Ectodermal cell (in vitro differentiated cells): ENCODE measurements around the gene SPRN.
"Not testable (repeated sequence)": the region's sequence is repeated elsewhere in the genome, so short reads cannot be mapped to it uniquely, and the experiment has no call there.

Experiments
- H3K27ac ChIP-seq: 2 replicates; pipeline ENCODE4 v1.7.0; 2013; ENCODE audit warnings: mild to moderate bottlenecking, low read depth, low read length; ENCODE audit not compliant: insufficient read depth, poor library complexity, severe bottlenecking
- H3K27me3 ChIP-seq: 2 replicates; pipeline ENCODE4 v1.7.0; 2013; ENCODE audit warnings: mild to moderate bottlenecking, low read length; ENCODE audit not compliant: insufficient read depth, control insufficient read depth, poor library complexity, severe bottlenecking
- H3K36me3 ChIP-seq: one replicate; pipeline ENCODE4 v1.7.0; 2013; ENCODE audit warnings: low read length; ENCODE audit not compliant: control insufficient read depth, insufficient read depth
- H3K4me1 ChIP-seq: one replicate; pipeline ENCODE4 v1.7.0; 2013; ENCODE audit warnings: low read length; ENCODE audit not compliant: control insufficient read depth, insufficient read depth
- H3K4me3 ChIP-seq: 2 replicates; pipeline ENCODE4 v1.7.0; 2013; ENCODE audit warnings: low read depth, low read length, control low read depth; ENCODE audit not compliant: insufficient read depth
- H3K9me3 ChIP-seq: 2 replicates; pipeline ENCODE4 v1.7.0; 2013; ENCODE audit warnings: mild to moderate bottlenecking, low read length, moderate library complexity; ENCODE audit not compliant: control insufficient read depth
- WGBS, 2 experiments: methylation state at CpG; one replicate each; pipeline ENCODE4 v1.1.7; 2013; ENCODE audit warnings: missing lambda C conversion rate in 2 of 2; 5-methylcytosine and 5-hydroxymethylcytosine counted together

SPRN gene

GRCh38 chr10:133445751-133446708 lies 21.6 kb upstream of the SPRN start:
- no peaks in the 10 kb centered on the region for H3K27me3 ChIP-seq
- 90 to 91% methylated on average over 80 of the region's 80 CpGs for WGBS, 2 experiments
- no peak overlapping the region for H3K27ac ChIP-seq
- no peaks in the 10 kb centered on the region for H3K4me1 ChIP-seq
- no peak overlapping the region for H3K4me3 ChIP-seq
- H3K36me3 ChIP-seq: no peaks in the 10 kb centered on the region
- peaks cover 4% of the 10 kb centered on the region for H3K9me3 ChIP-seq

GRCh38 chr10:133445268-133445732 lies 20.9 kb upstream of the SPRN start:
- WGBS, 2 experiments: 91 to 92% methylated on average over 21 of the region's 22 CpGs

GRCh38 chr10:133444342-133445267 lies 20.2 kb upstream of the SPRN start:
- H3K9me3 ChIP-seq: peaks cover 8% of the 10 kb centered on the region
- WGBS, 2 experiments: 75 to 77% methylated on average over 12 of the region's 12 CpGs
- no peaks in the 10 kb centered on the region for H3K4me1 ChIP-seq
- H3K4me3 ChIP-seq: no peak overlapping the region
- no peaks in the 10 kb centered on the region for H3K36me3 ChIP-seq
- H3K27ac ChIP-seq: no peak overlapping the region
- H3K27me3 ChIP-seq: no peaks in the 10 kb centered on the region

More at GRCh38 chr10:133445268-133445732, 20.9 kb upstream of the SPRN start:
- Histone ChIP-seq H3K4me3 (no peak overlapping the region), H3K4me1 (no peaks in the 10 kb centered on the region), H3K9me3 (peaks cover 8% of the 10 kb centered on the region), H3K27ac (no peak overlapping the region), H3K27me3 (no peaks in the 10 kb centered on the region), H3K36me3 (no peaks in the 10 kb centered on the region)

GRCh38 chr10:133442967-133443924 lies 18.8 kb upstream of the SPRN start:
- Histone ChIP-seq H3K4me1 (no peaks in the 10 kb centered on the region), H3K27me3 (no peaks in the 10 kb centered on the region), H3K27ac (no peak overlapping the region), H3K4me3 (no peak overlapping the region), H3K36me3 (no peaks in the 10 kb centered on the region), H3K9me3 (peaks cover 5% of the 10 kb centered on the region)
- WGBS, 2 experiments: 79 to 81% methylated on average over 16 of the region's 16 CpGs

GRCh38 chr10:133442191-133442966 lies 18.0 kb upstream of the SPRN start:
- Histone ChIP-seq H3K36me3 (no peaks in the 10 kb centered on the region), H3K9me3 (peaks cover 5% of the 10 kb centered on the region)

GRCh38 chr10:133441780-133442179 lies 17.4 kb upstream of the SPRN start:
- WGBS, 2 experiments: 75 to 76% methylated on average over 12 of the region's 12 CpGs
- H3K4me1 ChIP-seq: no peaks in the 10 kb centered on the region
- no peaks in the 10 kb centered on the region for H3K27me3 ChIP-seq
- peaks cover 5% of the 10 kb centered on the region for H3K9me3 ChIP-seq
- no peaks in the 10 kb centered on the region for H3K36me3 ChIP-seq
- no peak overlapping the region for H3K27ac ChIP-seq
- no peak overlapping the region for H3K4me3 ChIP-seq

More at GRCh38 chr10:133442191-133442966, 18.0 kb upstream of the SPRN start:
- WGBS, 2 experiments: 85 to 86% methylated on average over 23 of the region's 23 CpGs
- no peak overlapping the region for H3K4me3 ChIP-seq
- H3K27me3 ChIP-seq: no peaks in the 10 kb centered on the region
- no peak overlapping the region for H3K27ac ChIP-seq
- H3K4me1 ChIP-seq: no peaks in the 10 kb centered on the region

GRCh38 chr10:133441356-133441755 lies 16.9 kb upstream of the SPRN start:
- WGBS, 2 experiments: 92 to 93% methylated on average over 13 to 14 of the region's 21 CpGs
- not testable (repeated sequence) for H3K27me3 ChIP-seq, H3K4me3 ChIP-seq, H3K36me3 ChIP-seq, H3K9me3 ChIP-seq, H3K4me1 ChIP-seq, H3K27ac ChIP-seq

- H3K27ac ChIP-seq: no peak overlapping the region
- no peaks in the 10 kb centered on the region for H3K4me1 ChIP-seq
- no peak overlapping the region for H3K4me3 ChIP-seq
- 88 to 90% methylated on average over 14 of the region's 18 CpGs for whole genome bisulfite sequencing, 2 experiments
- no peaks in the 10 kb centered on the region for H3K27me3 ChIP-seq
- H3K36me3 ChIP-seq: no peaks in the 10 kb centered on the region
- H3K9me3 ChIP-seq: peaks cover 5% of the 10 kb centered on the region
Observed at GRCh38 chr10:133440633-133441285, 16.3 kb upstream of the SPRN start.
